ENCODE data around the gene OLFM1. TPM values are rescaled to one million over a fixed set of nuclear protein-coding genes. Genes with fewer than 3 reads are reported as not detected.

OLFM1 gene
- polyA plus RNA-seq, 1 donor (not counting 4 experiments of a cell fraction or from before 2014, with no cell fraction given), result 0.25 TPM

DNA sequence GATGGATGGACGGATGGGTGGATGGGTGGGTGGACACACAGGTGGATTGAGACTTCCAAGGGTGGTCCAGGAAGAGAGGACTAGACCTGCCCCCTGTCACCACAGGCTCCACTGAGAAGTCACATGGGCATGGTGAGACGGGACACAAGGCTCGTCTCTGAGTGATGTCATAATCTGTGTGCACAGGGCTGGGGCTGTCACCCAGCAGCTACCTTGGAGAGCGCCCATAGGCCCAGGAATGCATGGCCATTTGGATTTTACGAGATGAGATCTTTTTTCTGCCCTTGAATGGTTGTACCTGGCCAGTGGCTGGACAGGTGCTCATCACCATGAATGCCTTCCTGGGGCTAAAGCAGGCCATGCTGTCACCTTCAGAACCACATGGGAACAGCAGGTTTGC, 3.1 kb downstream of the OLFM1 start:
- Histone ChIP-seq H3K27me3 (ENCODE audit: control insufficient read depth, extremely low read depth, insufficient read depth, low read length) (peaks cover 45% of the 10 kb centered on the region), H3K79me2 (ENCODE audit: control insufficient read depth, insufficient read depth, low read length) (no peaks in the 10 kb centered on the region), H3K36me3 (ENCODE audit: control insufficient read depth in 2 of 2, extremely low read depth in 1 of 2, insufficient read depth in 2 of 2, low read length in 2 of 2) (no peaks in the 10 kb centered on the region), H2AFZ (ENCODE audit: control insufficient read depth, low read length) (no peak overlapping the region), H3K27ac (ENCODE audit: control insufficient read depth, insufficient read depth, low read length) (no peak overlapping the region), H4K20me1 (ENCODE audit: control insufficient read depth, extremely low read depth, insufficient read depth, low read length) (no peaks in the 10 kb centered on the region), H3K4me1 (ENCODE audit: control insufficient read depth, extremely low read depth, insufficient read depth, low read length) (peaks cover 4% of the 10 kb centered on the region), H3K9me1 (ENCODE audit: control insufficient read depth, extremely low read depth, insufficient read depth, low read length) (no peaks in the 10 kb centered on the region), H3K4me3 (ENCODE audit: control insufficient read depth in 2 of 3, extremely low read depth in 1 of 3, insufficient read depth in 2 of 3, low read depth in 1 of 3, low read length in 3 of 3) (no peak overlapping the region), H3K9me3 (ENCODE audit: control insufficient read depth, low read depth, low read length) (no peaks in the 10 kb centered on the region), H3K9ac (ENCODE audit: control insufficient read depth, extremely low read depth, insufficient read depth, low read length) (no peak overlapping the region), H3K4me2 (ENCODE audit: control insufficient read depth, extremely low read depth, insufficient read depth, low read depth, low read length) (no peak overlapping the region)
- FAIRE-seq (no peak), DNase-seq (ENCODE audit: low read depth, low spot score) (no peak)
- dilution Hi-C loops (cut with MboI; ENCODE audit: extremely low pct_ligation_motif_present, low sequenced_read_pairs), result loop anchor here (10.0 kb wide), 1 partner anchor 324 kb away; no protein-coding TSS in a partner anchor
- no peak for TF ChIP-seq EZH2 (IDR thresholded peaks at IDR 0.05; ENCODE audit: low read length)
- TF ChIP-seq, protein P1, sequence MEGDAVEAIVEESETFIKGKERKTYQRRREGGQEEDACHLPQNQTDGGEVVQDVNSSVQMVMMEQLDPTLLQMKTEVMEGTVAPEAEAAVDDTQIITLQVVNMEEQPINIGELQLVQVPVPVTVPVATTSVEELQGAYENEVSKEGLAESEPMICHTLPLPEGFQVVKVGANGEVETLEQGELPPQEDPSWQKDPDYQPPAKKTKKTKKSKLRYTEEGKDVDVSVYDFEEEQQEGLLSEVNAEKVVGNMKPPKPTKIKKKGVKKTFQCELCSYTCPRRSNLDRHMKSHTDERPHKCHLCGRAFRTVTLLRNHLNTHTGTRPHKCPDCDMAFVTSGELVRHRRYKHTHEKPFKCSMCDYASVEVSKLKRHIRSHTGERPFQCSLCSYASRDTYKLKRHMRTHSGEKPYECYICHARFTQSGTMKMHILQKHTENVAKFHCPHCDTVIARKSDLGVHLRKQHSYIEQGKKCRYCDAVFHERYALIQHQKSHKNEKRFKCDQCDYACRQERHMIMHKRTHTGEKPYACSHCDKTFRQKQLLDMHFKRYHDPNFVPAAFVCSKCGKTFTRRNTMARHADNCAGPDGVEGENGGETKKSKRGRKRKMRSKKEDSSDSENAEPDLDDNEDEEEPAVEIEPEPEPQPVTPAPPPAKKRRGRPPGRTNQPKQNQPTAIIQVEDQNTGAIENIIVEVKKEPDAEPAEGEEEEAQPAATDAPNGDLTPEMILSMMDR (optimal IDR thresholded peaks at IDR 0.05 in 1 of 3, IDR thresholded peaks at IDR 0.05 in 1 of 3, conservative IDR thresholded peaks at IDR 0.05 in 1 of 3; ENCODE audit: extremely low read depth in 1 of 3, insufficient read depth in 2 of 3, low read length in 3 of 3), result no peak

DNA sequence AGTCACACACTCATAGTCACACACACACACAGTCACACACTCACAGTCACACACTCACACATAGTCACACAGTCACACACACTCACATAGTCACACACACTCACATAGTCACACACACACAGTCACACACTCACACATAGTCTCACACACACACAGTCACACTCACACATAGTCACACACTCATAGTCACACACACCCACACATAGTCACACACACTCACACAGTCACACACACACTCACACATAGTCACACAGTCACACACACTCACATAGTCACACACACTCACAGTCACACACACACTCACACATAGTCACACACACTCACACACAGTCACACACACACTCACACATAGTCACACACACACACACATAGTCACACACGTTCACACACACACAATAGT, 4.1 kb downstream of the OLFM1 start:
- Histone ChIP-seq H2AFZ (ENCODE audit: control insufficient read depth, low read length) (no peak overlapping the region), H3K79me2 (ENCODE audit: control insufficient read depth, insufficient read depth, low read length) (no peaks in the 10 kb centered on the region), H3K9me1 (ENCODE audit: control insufficient read depth, extremely low read depth, insufficient read depth, low read length) (no peaks in the 10 kb centered on the region), H4K20me1 (ENCODE audit: control insufficient read depth, extremely low read depth, insufficient read depth, low read length) (no peaks in the 10 kb centered on the region), H3K4me1 (ENCODE audit: control insufficient read depth, extremely low read depth, insufficient read depth, low read length) (no peaks in the 10 kb centered on the region), H3K9ac (ENCODE audit: control insufficient read depth, extremely low read depth, insufficient read depth, low read length) (no peak overlapping the region), H3K9me3 (ENCODE audit: control insufficient read depth, low read depth, low read length) (no peaks in the 10 kb centered on the region), H3K4me3 (ENCODE audit: control insufficient read depth in 2 of 3, extremely low read depth in 1 of 3, insufficient read depth in 2 of 3, low read depth in 1 of 3, low read length in 3 of 3) (no peak overlapping the region), H3K36me3 (ENCODE audit: control insufficient read depth in 2 of 2, extremely low read depth in 1 of 2, insufficient read depth in 2 of 2, low read length in 2 of 2) (no peaks in the 10 kb centered on the region), H3K27me3 (ENCODE audit: control insufficient read depth, extremely low read depth, insufficient read depth, low read length) (peaks cover 35% of the 10 kb centered on the region), H3K27ac (ENCODE audit: control insufficient read depth, insufficient read depth, low read length) (no peak overlapping the region), H3K4me2 (ENCODE audit: control insufficient read depth, extremely low read depth, insufficient read depth, low read depth, low read length) (no peak overlapping the region)
- DNase-seq (ENCODE audit: low read depth, low spot score), result no peak
- dilution Hi-C loops (cut with MboI; ENCODE audit: extremely low pct_ligation_motif_present, low sequenced_read_pairs), result loop anchor here (10.0 kb wide), 1 partner anchor 323 kb away; no protein-coding TSS in a partner anchor
- FAIRE-seq, result no peak
- TF ChIP-seq, protein P1 (optimal IDR thresholded peaks at IDR 0.05 in 1 of 3, IDR thresholded peaks at IDR 0.05 in 1 of 3, conservative IDR thresholded peaks at IDR 0.05 in 1 of 3; ENCODE audit: extremely low read depth in 1 of 3, insufficient read depth in 2 of 3, low read length in 3 of 3), result no peak
- no peak for TF ChIP-seq EZH2 (IDR thresholded peaks at IDR 0.05; ENCODE audit: low read length)

All from keratinocyte (primary cell).